K562 (cell line): ENCODE data around the gene UCP3. TPM values are rescaled to one million over a fixed set of nuclear protein-coding genes. Genes with fewer than 3 reads are reported as not detected.
A peak's percentile ranks its signal among the peaks of the same experiment; 100 is the strongest.

Experiments
- ATAC-seq: fragments of 200-7000 bp; cut with Tn5 transposase; 3 replicates; pipeline ENCODE4 v1.9.1; 2020; ENCODE audit warnings: moderate library complexity
- BruUV-seq: library from RNA; stranded (reverse); fragments of 400-500 nt; replicated peaks from 2 replicates; lab custom pipeline; 2021; lab: Mats Ljungman, UMichigan
- CTCF ChIA-PET: fragments of 300-600 bp; formaldehyde crosslinking; extraction: SDS; loops from one replicate; lab custom pipeline; 2021; ENCODE audit warnings: low intra/inter-chr PET ratio; lab: Yijun Ruan, JAX
- POLR2A ChIA-PET: fragments of 300-600, 350-650 bp; sonication (Branson Sonifier 250); formaldehyde crosslinking; extraction: SDS; loops from one replicate; lab custom pipeline; 2021; ENCODE audit warnings: antibody characterized with exemption, inconsistent platforms; lab: Yijun Ruan, JAX
- DNase-seq, 4 experiments: peaks; one replicate each; pipeline versions ENCODE4 v3.0.0 to v3.0.0-alpha.2; 2011 to 2018; ENCODE audit warnings: low spot score in 3 of 4, mixed read lengths in 3 of 4; ENCODE audit errors: extremely low read depth in 1 of 4
- FAIRE-seq: peaks from 2 replicates; lab custom pipeline; 2011; peaks lifted over from hg19 to GRCh38; lab: Jason Lieb, UNC
- H2AFZ ChIP-seq: 2 replicates; pipeline ENCODE4 v1.6.0; 2011; ENCODE audit warnings: low read depth, low read length, control low read depth, inconsistent platforms
- H3K27ac ChIP-seq: fragments of 200-600 bp; 3 replicates; pipeline ENCODE4 v1.8.0; 2011; ENCODE audit warnings: low read depth, mild to moderate bottlenecking, control low read depth, inconsistent platforms, low read length, moderate library complexity, mixed read lengths; ENCODE audit errors: extremely low read depth
- H3K27me3 ChIP-seq, 2 experiments: fragments of 300-600 bp in 1 of 2; 2 replicates in 1 of 2; 3 replicates in 1 of 2; pipeline versions ENCODE4 v1.6.0 to v1.8.0; 2011; ENCODE audit warnings: inconsistent platforms in 2 of 2, low read length in 2 of 2, mild to moderate bottlenecking in 1 of 2, mixed read lengths in 1 of 2, moderate library complexity in 1 of 2; ENCODE audit not compliant: control insufficient read depth in 2 of 2, insufficient read depth in 2 of 2
- H3K36me3 ChIP-seq: fragments of 300-600 bp; 3 replicates; pipeline ENCODE4 v1.8.0; 2011; ENCODE audit warnings: mild to moderate bottlenecking, low read length, inconsistent platforms; ENCODE audit not compliant: control insufficient read depth, insufficient read depth
- H3K4me1 ChIP-seq, 2 experiments: fragments of 200-600 bp in 1 of 2; replicated peaks in 1 of 2; 2 replicates in 1 of 2; 3 replicates in 1 of 2; pipeline versions ENCODE4 v1.5.1 to v1.8.0; 2011; ENCODE audit warnings: inconsistent platforms in 2 of 2, low read length in 2 of 2, mild to moderate bottlenecking in 1 of 2, mixed read lengths in 1 of 2, moderate library complexity in 1 of 2; ENCODE audit not compliant: control insufficient read depth in 2 of 2, insufficient read depth in 2 of 2
- H3K4me2 ChIP-seq: 2 replicates; pipeline ENCODE4 v1.6.1; 2011; ENCODE audit warnings: low read length, control low read depth, inconsistent platforms, mixed read lengths; ENCODE audit not compliant: insufficient read depth
- H3K4me3 ChIP-seq: fragments of 200-600 bp; sonication (generic), shearing (Covaris generic); 2 replicates; pipeline ENCODE4 v1.5.1; 2016; ENCODE audit warnings: control low read depth, inconsistent platforms
- H3K79me2 ChIP-seq: fragments of 200-600 bp; 3 replicates; pipeline ENCODE4 v1.8.0; 2011; ENCODE audit warnings: low read length, inconsistent platforms; ENCODE audit not compliant: control insufficient read depth, insufficient read depth
- H3K9ac ChIP-seq, 2 experiments: 2 replicates each; pipeline versions ENCODE4 v1.6.0 to v1.6.1; 2011; ENCODE audit warnings: low read depth in 2 of 2, low read length in 2 of 2, control low read depth in 1 of 2, inconsistent platforms in 1 of 2, mild to moderate bottlenecking in 1 of 2, mixed read lengths in 1 of 2; ENCODE audit not compliant: insufficient read depth in 1 of 2
- H3K9me1 ChIP-seq: one replicate; pipeline ENCODE4 v1.6.0; 2011; ENCODE audit warnings: inconsistent platforms, mild to moderate bottlenecking, low read length, moderate library complexity; ENCODE audit not compliant: control insufficient read depth, insufficient read depth
- H3K9me3 ChIP-seq: replicated peaks from 2 replicates; pipeline ENCODE4 v1.5.1; 2011; ENCODE audit warnings: low read depth, low read length, inconsistent platforms; ENCODE audit not compliant: control insufficient read depth, insufficient read depth
- H4K20me1 ChIP-seq: replicated peaks from 2 replicates; pipeline ENCODE4 v1.6.1; 2011; ENCODE audit warnings: low read length, inconsistent platforms, mixed read lengths; ENCODE audit not compliant: control insufficient read depth, insufficient read depth
- BDP1 ChIP-seq: IDR thresholded peaks from 3 replicates; pipeline ENCODE4 v1.6.1; 2011; ENCODE audit not compliant: insufficient read length, insufficient read depth
- FOSL1 ChIP-seq: fragments of 200-800 bp; sonication (Bioruptor generic); conservative IDR thresholded peaks from 2 replicates; pipeline ENCODE4 v1.6.1; 2016; ENCODE audit warnings: missing genetic modification characterization, missing compliant biosample characterization
- GABPB1 ChIP-seq: sonication (generic); formaldehyde crosslinking; IDR thresholded peaks from 2 replicates; pipeline ENCODE4 v1.8.0; 2022; ENCODE audit warnings: mild to moderate bottlenecking, missing genetic modification reagents
- GTF3C2 ChIP-seq: IDR thresholded peaks from 3 replicates; pipeline ENCODE4 v1.6.1; 2011; ENCODE audit warnings: borderline replicate concordance, mild to moderate bottlenecking, moderate library complexity; ENCODE audit not compliant: insufficient read length; ENCODE audit errors: extremely low read depth
- HNRNPH1 ChIP-seq: fragments of 200-400 bp; formaldehyde crosslinking; optimal IDR thresholded peaks from 2 replicates; pipeline ENCODE3; 2017; ENCODE audit warnings: low read depth, mild to moderate bottlenecking, low read length, moderate library complexity
- L3MBTL2 ChIP-seq: fragments of 450-650 bp; IDR thresholded peaks from 2 replicates; pipeline ENCODE4 v1.6.1; 2016; ENCODE audit warnings: mild to moderate bottlenecking, moderate library complexity
- MTF1 ChIP-seq: fragments of 250-450 bp; sonication (Bioruptor Pico); IDR thresholded peaks from 2 replicates; pipeline ENCODE4 v1.9.0; 2021; ENCODE audit warnings: moderate library complexity, mild to moderate bottlenecking, inconsistent platforms, borderline replicate concordance
- RUNX1 ChIP-seq: sonication (generic); IDR thresholded peaks from 2 replicates; pipeline ENCODE4 v1.6.1; 2016; ENCODE audit warnings: antibody characterized with exemption, low read depth
- SPI1 ChIP-seq: IDR thresholded peaks from 2 replicates; pipeline ENCODE4 v1.6.1; 2011; ENCODE audit warnings: low read depth, low read length, control low read depth, borderline replicate concordance
- TCF3 ChIP-seq: sonication (generic); formaldehyde crosslinking; IDR thresholded peaks from 2 replicates; pipeline ENCODE4 v1.4.0; 2020; ENCODE audit warnings: mild to moderate bottlenecking, missing genetic modification reagents
- ZNF668 ChIP-seq: fragments of 250-450 bp; sonication (Bioruptor Pico); IDR thresholded peaks from 2 replicates; pipeline ENCODE4 v1.8.0; 2022; ENCODE audit warnings: mild to moderate bottlenecking, inconsistent platforms
- WGBS: fragments of 100-300 bp; shearing (Covaris generic); methylation state at CpG from one replicate; pipeline ENCODE4 v1.1.6; 2016; ENCODE audit warnings: low coverage, mixed read lengths; ENCODE audit not compliant: insufficient coverage; ENCODE audit errors: missing lambda C conversion rate; 5-methylcytosine and 5-hydroxymethylcytosine counted together
- in situ Hi-C: fragments of 300-500 bp; cut with MboI; formaldehyde crosslinking; loops from 4 replicates; pipeline ENCODE4 v1.15.0; 2018; ENCODE audit warnings: inconsistent platforms, mixed read lengths
- intact Hi-C: fragments of 100-400 bp; cut with micrococcal nuclease; formaldehyde crosslinking; loops from 2 replicates; pipeline ENCODE4 v1.14.2; 2022
- polyA plus RNA-seq, 8 experiments: library from polyadenylated mRNA; depleted of rRNA in 4 of 8; stranded (reverse) in 5 of 8; unstranded in 3 of 8; fragments of >200 nt; fragmentation: Nextera tagmentation in 2 of 8; fragmentation: Illumina TruSeq in 1 of 8; extraction: Ambion mirVana in 2 of 8; extraction: Trizol in 1 of 8; gene quantifications; 2 replicates each; pipeline versions ENCODE4 v1.2.1 to v1.2.3, GENCODE V29; 2011 to 2014; ENCODE audit warnings: inconsistent platforms in 1 of 8, missing spikeins in 1 of 8
- total RNA-seq, 7 experiments: library from RNA; depleted of rRNA in 6 of 7; stranded (reverse); fragments of >200 nt in 6 of 7; fragmentation: Illumina TruSeq in 2 of 7; extraction: Trizol in 2 of 7; gene quantifications; 2 replicates each; pipeline versions ENCODE4 v1.2.1 to v1.2.3, GENCODE V29; 2011 to 2021; ENCODE audit warnings: low replicate concordance in 1 of 7

The UCP3 gene
- total and polyA plus RNA-seq, 9 of the 15 experiments (the other 6 are each of a cell fraction or from before 2014, with no cell fraction given), result 0.05 to 0.65 (median 0.25) TPM; not detected in 2

DNA sequence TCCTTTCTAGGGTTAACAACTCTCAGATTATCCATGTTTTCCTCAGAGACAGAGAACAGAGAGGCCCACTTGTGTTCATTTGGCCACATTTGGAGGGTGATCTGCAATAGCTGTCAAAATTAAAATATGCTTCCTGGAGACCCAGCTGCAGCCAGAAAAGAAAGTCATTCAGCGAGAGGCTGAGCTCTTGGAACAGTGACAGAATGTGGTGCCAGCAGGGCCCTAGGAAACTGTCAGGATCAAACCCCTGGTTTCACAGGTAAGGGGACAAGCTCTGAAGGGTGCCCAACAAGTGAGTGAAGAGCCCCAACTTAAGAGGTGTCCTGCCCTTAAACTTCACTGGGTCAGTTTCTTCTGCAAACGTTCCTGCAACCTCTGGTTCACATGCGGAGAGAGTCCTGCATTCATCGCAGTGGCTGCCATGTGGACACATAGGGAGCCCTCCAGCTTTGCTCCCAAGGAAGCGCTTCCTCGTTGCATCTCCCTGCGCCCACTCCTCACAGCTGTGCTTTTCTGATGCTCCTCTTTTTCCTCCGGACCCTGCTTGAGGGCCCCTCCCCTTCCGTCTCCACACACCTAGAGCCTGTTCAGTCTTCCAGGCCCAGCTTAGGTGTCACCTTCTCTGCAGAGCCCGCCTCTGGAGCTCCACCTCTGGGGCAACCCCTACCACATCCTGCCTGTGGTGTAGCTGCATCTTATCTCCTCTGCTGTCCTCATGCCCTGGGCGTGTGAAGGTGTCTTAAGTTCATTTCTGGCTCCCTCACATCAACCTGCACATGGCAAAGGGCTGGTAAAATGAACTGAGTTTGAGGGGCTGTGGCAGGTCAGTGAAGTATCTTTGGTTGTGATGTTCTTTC lies 3.9 kb downstream of the UCP3 start (continued):
- TF ChIP-seq MTF1 (CRISPR knock-in tag) (no peak), RUNX1 (no peak), TCF3 (CRISPR knock-in tag) (no peak), L3MBTL2 (peak; percentile 53; the same call in 1 of the 2 replicates), FOSL1 (no peak), SPI1 (no peak)
- TF ChIP-seq, all 486 proteins: peak for 7

DNA sequence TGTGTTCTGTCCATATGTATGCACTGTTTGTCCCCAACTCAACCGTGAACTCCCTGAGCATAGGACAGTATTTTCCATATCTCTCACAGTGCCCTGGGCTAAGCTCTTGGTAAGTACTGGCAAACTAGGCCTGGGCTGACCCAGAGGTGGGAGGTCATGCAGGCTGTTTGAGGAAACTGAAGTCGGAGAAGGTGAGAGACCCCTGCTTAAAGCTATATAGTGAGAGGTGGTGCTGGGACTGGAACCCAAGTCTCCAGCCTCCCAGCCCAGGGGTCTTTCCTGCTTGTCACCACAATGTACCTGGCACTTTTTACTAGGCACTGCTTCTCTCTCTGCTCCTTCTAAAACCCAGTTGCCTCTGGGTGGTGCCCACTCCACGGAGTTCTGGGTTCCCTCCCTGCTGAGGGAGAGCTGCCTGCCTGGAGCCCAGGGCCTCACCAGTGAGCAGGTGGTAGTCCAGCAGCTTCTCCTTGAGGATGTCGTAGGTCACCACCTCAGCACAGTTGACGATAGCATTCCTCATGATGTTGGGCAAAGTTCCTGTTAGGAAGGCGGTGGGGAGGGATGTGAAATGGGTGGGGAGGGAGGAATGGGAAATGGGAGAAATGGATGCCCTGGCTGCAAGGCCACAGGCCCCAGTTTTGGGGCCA lies 4.7 kb downstream of the UCP3 start:
- DNase-seq (no peak), FAIRE-seq (no peak), ATAC-seq (no peak)
- no peaks in the 10 kb centered on the region for H3K79me2 ChIP-seq
- intact Hi-C loops, result no loop called here
- no peak overlapping the region; a peak in 1 of 4 replicates for H3K9ac ChIP-seq
- no peaks in the 10 kb centered on the region for H4K20me1 ChIP-seq
- no peaks in the 10 kb centered on the region for H3K27me3 ChIP-seq
- H2AFZ ChIP-seq, result peak overlapping the region; percentile 12; the same call in 1 of the 2 replicates
- no peak overlapping the region for H3K27ac ChIP-seq
- no peak overlapping the region for H3K4me3 ChIP-seq
- no peaks in the 10 kb centered on the region for H3K9me1 ChIP-seq
- H3K36me3 ChIP-seq, result no peaks in the 10 kb centered on the region
- CTCF ChIA-PET, result no interaction called here
- no TSS peak for BruUV-seq
- TF ChIP-seq GABPB1 (CRISPR knock-in tag) (no peak), BDP1 (no peak), GTF3C2 (no peak), ZNF668 (no peak), HNRNPH1 (no peak), RUNX1 (no peak)
- TF ChIP-seq, all 486 proteins: peak for 0
- Histone ChIP-seq H3K4me1 (peaks cover 27 to 42% of the 10 kb centered on the region in 2 experiments), H3K4me2 (no peak overlapping the region), H3K9me3 (no peaks in the 10 kb centered on the region)
- POLR2A ChIA-PET, result interaction anchor here (1.4 kb wide), 1 partner anchor 21 kb away, joined by 7 read pairs; the partner anchor contains the start of gene UCP2
- WGBS, result 69% methylated on average over 6 of the region's 6 CpGs
- in situ Hi-C loops, result no loop called here
